NCI-H1092 (cell line): ENCODE measurements around the gene HOXA3.

Experiments
- DNase-seq: peaks from one replicate; lab custom pipeline; 2025; lab: John Stamatoyannopoulos, UW

Gene HOXA3

GRCh38 chr7:27102581-27103442 lies 49.6 kb downstream of the HOXA3 start, which contains the start of gene HOXA2:
HOXA2 (minus strand) TSS chr7:27102683; CDS start chr7:27102500, 183 bp downstream.
- no peak for DNase-seq

GRCh38 chr7:27101957-27102580 lies 50.3 kb downstream of the HOXA3 start:
- no peak for DNase-seq

DNA sequence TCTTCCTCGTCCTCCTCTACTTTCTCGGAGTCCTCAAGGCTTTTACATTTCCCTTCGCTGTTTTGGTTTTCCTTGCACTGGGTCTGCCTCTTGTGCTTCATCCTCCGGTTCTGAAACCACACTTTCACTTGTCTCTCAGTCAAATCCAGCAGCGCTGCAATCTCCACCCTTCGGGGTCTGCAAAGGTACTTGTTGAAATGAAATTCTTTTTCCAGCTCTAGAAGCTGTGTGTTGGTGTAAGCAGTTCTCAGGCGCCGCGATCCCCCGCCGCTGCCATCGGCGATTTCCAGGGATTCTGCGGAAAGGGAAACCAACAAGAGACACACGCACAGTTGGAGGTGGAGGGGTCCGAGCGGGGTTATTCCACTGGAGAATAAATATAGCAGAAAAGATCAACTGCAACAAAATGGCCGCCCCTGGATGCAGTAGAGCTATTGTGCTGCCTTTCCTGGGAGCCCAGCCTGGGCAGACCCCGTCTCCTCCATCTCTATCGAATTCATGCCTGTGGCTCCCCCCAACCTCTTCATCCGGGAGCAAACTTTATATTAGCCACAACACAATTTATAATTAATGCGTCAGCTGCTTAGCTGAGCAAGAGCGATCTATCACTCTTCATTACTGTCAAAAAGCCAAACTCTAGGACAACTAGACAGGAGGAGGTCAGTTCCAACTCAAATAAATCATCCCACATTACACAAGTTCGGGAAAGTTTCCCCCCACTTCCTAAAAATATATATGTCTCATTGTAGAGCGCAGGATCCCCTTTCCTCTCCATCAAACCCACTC lies 51.0 kb downstream of the HOXA3 start:
- DNase-seq = no peak

DNA sequence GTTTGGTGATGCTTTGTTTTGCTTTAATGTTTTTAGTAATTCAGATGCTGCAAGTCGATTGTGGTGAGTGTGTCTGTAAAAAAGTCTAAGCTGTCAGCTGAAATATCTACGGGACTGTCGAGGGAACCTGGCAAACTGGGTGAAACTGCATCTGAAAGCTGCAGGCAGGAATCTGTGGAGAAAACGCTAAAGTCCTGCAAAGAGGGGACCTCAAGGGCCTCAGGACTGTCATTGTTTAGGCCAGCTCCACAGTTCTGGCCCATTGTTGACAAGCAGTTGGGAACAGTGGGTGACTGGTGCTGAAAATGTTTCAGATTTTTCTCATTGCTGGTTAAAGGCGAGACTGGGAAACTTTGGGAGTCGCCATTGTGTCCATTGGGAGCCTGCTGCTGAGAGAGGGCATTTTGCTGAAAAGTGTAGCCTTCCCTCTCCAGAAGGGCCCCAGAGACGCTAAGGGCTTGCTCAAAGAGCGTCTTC lies 51.7 kb downstream of the HOXA3 start:
- DNase-seq = no peak

DNA sequence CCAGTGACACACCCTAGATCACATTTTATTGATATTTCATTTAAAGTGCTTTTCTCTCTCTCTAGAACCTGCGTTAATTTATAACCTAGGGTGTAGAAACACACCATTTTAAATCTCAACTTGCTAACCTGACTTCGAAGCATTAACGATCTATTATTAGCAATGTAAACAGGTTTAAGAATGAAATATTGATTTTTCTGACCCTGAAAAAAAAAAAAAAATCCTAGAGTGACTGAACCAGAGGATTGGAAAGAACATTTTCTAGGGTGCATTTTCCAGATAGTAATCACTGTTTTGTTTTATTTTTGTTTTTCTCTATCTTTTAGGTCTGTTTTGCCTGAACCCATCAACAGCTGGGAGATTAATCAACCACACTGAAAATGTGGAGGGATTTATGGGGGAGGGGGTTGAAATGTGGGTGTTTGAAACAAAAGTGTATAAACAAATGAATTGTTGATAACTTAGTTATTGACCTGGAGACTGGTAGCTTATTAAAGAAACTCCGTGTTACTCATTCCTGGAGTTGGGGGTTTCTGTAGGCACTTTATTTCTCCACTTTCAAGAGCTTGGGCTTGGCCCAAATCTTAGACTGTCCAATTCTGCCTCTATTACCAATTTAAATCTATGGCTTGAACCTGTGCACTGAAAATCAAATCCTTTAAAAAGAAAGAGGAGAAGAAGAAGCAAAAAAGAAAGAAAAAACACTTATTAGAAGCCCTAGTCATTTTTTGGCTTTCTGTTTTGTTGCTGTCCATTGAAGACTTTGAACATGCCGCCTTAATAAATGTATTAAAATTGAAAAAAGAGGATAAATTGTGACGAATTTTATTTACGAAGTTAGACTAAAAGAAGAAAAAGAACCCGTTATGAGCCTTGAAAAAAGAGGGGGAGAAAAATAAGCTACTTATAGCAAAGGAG lies 52.7 kb downstream of the HOXA3 start:
- DNase-seq = no peak

- DNase-seq = no peak
Observed at GRCh38 chr7:27098578-27099451, 53.6 kb downstream of the HOXA3 start.

GRCh38 chr7:27097686-27098577 lies 54.5 kb downstream of the HOXA3 start:
- no peak for DNase-seq

DNA sequence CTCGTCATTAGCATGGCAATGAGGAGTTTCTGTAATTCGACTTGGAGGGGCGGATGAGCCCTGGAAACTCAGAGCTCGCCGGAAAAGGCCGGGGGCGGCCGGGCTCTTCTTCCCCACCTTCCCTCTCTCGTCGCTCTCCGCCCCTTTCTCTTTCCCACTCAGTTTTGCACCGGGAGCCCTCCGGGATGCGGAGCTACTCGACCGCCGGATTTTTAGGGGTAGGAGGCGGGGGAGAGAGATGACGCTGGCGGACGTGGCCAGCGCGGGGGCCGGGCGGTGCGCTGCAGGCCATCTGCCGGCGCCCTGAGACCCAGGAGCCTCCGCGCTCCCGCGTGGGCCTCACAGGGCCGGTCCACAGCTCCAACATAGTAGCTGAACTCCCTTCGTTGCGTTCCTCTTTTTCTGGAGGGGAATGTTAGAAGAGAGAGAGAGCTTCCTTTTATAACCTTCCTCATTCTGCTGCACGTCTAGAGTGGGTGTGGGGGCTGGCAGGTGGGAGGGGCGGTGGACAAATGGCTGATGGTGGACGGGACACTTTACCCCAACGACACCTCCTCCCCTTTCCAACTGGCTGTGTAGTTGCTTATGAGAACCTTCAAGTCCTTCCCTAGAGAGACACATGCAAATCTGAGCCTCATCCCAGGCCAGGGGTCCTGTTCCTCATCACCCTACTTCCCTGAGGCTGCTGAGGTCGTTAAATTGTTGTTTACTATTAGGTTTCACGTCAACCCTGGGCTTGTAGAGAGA lies 55.4 kb downstream of the HOXA3 start:
- no peak for DNase-seq

- peak; percentile 87 for DNase-seq
Observed at GRCh38 chr7:27095897-27096767, 56.3 kb downstream of the HOXA3 start, which contains the start of gene HOXA1. HOXA1 (minus strand) TSS chr7:27096000; CDS start chr7:27095912, 88 bp downstream.

GRCh38 chr7:27095050-27095896 lies 57.1 kb downstream of the HOXA3 start:
- DNase-seq = no peak

DNA sequence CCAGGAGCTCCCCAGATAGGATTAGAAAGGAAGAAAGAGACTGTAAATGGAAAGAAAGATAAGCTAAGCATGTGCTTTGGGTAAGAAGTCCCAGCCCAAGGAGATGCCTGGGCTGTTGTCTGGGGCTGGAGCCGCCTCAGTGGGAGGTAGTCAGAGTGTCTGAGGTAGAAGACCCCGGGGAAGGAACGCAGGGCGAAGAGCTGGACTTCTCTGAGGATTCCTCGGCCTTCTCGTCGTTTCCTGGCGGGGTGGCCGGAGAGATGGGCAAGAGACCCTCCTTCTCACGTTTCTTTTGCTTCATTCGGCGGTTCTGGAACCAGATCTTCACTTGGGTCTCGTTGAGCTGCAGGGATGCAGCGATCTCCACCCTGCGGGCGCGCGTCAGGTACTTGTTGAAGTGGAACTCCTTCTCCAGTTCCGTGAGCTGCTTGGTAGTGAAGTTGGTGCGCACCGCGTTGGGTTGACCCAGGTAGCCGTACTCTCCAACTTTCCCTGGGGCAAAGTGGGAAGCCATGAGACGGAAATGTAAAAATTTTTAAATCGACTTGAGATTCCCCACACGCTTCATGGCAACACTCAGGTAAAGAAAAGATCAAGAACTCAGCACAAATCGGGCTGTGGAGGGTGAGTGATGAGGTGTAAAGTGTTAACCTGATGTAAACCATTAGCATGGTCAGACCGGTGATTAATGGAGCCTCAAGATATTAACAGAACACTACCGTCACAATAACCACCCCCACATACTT lies 57.9 kb downstream of the HOXA3 start:
- no peak for DNase-seq

DNA sequence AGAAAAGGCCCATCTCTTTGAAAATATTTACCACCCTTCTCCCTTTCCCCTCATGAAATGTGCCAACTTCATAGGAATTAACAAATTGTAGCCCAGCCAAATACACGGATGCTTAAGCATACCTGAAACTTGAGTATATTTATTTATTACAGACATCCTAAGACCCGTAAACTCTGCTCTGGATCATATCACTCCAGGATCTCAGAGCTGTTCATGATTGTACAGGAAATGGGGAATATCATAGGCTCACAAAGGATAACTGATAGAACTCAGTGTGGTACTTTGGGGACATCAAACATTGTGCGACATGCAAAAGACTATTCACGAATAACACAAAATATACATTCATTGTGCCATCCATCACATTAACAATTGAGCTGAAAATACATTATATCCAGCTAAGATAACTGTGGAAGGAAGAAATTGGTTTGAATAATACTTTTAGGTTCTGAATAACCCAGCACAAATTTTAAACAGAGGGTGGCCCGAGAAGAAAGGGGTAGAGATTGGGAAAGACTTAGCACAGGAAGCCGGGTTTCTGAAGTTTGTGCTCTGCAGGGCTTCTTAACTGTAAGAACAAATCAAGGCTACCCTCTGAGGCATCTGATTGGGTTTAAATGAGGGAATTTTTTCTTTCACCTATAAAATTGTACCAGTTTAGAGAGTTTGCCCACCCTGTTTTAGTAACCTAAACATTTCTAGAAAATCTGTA lies 59.0 kb downstream of the HOXA3 start:
- no peak for DNase-seq

DNA sequence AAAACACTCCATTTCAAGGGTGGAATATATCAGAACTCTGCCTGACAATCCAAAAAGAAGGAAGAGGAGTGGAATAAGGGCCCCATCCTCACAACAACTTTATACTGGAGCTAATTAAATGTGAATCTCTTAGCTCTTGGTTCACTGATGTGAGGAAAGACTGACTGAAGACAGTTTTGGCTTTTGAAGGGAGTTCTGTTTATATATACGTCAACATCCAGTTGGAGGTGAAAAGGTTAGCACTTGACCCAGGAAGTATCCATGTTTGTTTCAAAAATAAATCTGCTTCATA lies 59.6 kb downstream of the HOXA3 start:
- no peak for DNase-seq

DNA sequence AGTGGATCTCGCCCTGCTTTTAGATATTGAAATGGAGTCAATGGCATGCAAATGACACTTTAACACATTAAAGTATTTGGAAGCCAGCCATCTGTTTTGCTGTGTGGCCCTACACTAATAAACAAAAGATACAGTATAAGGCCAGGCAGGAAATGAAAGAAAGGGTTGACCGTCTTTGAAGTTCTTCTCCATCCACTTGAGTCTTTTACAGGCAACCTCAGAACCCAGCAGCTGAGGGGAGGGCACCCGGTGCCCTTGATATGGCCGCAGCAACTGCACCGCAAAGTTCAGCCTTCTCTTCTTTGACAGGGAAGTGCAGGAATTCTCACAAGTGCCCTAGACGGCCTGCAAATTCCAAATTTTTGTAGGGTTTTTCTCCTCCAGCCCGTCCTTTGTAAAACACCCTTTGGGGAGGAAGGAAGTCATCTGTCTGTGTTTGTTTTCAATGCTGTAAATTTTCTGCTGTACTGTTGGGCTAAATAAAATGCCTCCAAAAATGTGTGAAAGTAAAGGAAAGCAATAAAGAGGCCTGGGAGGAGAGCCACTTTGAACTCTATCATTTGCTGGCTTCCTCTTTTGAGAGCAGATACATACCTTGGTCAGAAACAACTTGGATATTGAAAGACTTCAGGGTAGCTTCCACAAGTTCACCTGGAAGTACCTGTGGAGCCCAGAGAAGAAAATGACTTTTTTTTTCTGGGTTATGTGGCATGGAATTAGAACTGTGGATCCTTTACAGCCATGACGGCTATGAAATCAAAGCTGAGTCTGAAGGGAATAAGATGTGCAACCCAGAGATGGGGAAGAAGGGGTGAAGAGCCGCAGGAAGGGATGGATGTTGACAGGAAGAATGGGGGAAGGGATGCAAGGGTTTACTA lies 60.2 kb downstream of the HOXA3 start:
- no peak for DNase-seq
